HG03064 (cell line): ENCODE measurements around the gene ZNF296.
A peak's percentile ranks its signal among the peaks of the same experiment; 100 is the strongest.

Experiments used
- ATAC-seq: cut with Tn5 transposase; IDR thresholded peaks from one replicate; pipeline ENCODE4 v1.9.1; 2021; ENCODE audit warnings: low read depth; ENCODE audit not compliant: unreplicated experiment

The ZNF296 gene

GRCh38 chr19:45103508-45104319 lies 27.4 kb upstream of the ZNF296 start:
- ATAC-seq = no peak

GRCh38 chr19:45103156-45103507 lies 26.9 kb upstream of the ZNF296 start:
- ATAC-seq = no peak

DNA sequence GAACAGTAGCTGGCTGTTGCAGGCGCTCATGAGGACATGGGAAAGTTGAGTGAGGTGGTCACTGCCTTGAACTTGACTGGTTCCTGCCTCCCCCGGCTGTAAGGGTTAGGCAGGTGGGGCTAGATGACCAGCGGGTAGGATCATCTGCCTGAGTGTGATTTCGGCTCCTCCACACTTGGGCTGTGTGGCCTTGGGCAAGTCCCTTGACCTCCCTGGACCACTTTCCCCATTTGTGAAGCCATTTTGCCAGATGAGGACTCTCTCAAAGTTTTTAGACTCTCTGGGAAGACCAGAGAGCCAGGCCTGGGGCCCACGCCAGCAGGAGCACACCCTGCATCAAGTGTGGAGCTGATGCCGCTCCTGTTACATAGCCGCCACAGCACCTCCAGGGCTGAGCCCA lies 26.2 kb upstream of the ZNF296 start:
- ATAC-seq = no peak

DNA sequence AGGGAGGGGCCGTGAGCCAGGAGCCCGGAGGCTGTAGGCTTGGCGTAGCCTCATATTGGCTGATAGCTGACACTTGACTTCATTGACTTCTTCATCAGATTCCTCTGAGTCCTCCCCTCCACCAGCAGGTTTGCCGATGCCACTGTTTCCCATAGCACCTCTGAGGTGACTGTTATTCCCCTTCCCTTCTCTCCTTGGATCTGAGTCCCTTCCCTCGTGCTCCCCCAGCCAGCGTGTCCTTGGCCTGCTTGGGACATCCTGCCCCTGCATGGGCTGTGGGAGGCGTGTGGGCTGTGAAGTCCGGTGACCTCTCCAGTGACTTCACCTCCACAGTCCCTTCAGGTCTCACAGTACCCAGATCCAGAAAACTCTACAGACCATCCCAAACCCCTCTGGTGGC lies 25.5 kb upstream of the ZNF296 start:
- ATAC-seq = no peak

- ATAC-seq = no peak
Measured at GRCh38 chr19:45100846-45101252, 24.6 kb upstream of the ZNF296 start.

- ATAC-seq = no peak
Measured at GRCh38 chr19:45100201-45100600, 23.9 kb upstream of the ZNF296 start.

- no peak for ATAC-seq
Measured at GRCh38 chr19:45099467-45100191, 23.4 kb upstream of the ZNF296 start.

DNA sequence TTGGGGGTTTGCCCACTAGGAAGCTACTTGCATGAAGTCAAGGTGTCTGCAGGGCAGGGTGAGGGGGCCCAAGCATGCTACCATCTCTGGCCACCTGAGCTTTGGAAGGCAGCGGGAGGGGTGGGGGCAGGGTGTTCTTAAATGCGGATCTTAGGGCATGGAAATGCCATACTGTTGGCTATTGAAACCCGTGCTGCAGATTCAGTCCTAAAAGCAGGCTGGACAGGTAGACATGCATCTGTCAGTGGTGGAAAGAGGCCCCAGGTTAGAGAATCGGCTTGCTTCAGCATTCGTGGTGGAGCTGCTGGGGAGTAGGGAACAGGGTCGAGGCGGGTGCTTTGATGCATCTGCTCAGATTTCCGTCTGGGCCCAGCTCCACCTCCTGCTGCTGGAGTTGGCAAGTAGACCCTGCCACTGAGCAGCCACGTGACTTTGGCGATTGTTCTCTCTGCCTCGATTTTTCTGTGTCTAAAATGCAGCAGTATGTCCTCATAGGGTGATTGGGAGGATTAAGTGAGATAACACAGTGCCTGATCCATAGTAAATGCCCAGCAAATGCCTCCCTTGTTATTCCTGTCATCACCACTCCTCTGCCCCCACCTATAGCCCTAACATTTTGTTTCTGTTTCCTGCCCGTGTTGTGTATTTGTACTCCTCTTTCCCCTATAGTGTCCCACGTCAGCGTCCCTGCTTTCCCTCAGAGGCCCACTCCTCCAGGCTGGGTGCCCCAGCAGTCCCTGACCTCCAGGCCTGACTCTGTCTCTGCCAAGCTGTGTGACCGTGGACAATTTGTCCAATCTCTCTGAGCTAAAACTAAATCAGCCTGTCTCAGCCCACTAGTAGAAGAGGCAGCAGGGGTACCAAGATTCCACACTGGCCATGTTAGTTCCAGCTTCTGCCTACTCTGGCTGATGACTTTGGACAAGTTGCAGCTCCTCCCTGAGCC lies 22.5 kb upstream of the ZNF296 start:
- ATAC-seq = no peak

DNA sequence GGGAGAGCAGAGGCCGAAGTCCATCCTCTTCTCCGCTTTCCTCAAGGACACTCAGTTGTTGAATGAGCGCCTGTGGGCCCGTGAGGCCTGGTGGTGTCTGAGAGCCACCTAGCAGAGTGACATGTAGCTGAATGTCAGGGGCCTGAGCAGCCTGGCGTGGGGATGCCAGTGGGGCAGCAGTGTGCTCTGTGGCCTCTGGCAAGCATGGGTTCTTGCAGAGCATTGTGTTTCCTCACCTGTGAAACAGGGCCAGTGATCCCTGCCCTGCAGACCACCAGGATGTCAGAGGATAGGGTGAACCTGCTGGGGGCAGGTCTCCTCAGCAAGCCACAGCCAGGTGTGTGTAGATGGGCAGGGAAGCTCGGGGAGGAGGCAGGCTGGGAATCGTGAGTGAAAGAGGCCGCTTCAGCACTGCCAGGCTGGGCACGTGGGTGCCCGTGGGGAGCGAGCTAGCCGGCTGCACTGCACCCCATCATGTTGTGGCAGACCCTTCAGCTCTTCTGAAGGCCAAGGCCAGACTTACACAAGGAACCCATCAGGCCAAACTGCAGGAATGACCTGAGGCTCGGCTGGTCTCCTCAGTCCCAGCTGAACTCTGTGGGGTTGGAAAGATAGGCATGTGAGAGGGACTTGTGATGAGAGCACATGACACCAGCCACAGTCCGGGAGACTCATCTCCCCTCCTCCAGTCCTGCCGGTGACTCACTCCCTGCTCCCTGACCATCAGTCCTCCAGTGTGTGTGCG lies 21.7 kb upstream of the ZNF296 start:
- ATAC-seq = no peak

- ATAC-seq = no peak
Measured at GRCh38 chr19:45097450-45097775, 21.1 kb upstream of the ZNF296 start.

GRCh38 chr19:45096700-45097099 lies 20.4 kb upstream of the ZNF296 start:
- ATAC-seq = no peak

DNA sequence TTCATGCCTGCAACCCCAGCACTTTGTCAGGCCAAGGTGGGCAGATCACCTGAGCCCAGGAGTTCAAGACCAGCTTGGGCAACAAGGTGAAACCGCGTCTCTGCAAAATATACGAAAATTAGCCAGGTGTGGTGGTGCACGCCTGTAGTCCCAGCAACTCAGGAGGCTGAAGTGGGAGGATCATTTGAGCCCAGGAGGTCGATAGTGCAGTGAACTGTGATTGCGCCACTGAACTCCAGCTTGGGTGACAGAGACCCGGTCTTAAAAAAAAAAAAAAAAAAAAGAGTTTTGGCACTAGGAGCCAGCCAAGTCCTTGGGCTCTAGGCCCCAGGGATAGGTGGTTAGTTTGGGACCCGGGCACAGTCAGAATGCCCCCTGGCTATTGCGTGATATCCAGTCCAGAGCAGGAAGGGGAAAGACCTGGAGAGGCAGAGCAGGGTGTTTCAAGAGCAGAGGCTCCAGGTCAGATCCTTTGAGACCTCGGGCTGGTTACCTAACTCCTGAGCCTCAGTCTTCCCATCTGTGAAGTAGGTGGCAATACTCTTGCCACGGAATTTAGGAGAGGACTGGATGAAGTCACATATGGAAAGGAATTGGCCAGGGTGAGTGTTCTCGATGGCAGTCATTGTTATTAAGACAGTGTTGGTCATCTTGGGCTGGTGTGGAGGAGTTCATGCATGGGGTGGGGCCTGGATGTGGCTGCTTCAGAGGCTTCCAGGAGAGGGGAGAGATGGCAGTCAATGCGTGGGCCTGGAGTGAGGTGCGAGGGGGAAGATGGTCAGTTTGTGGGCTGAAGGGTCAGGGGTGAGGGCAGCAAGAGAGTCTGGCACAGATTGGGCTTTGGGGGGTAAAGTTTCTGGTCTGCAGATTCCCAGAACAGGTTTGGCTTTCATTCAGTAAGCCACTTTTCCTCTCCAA lies 19.5 kb upstream of the ZNF296 start:
- no peak for ATAC-seq

- ATAC-seq = no peak
Measured at GRCh38 chr19:45094707-45095106, 18.4 kb upstream of the ZNF296 start.

- ATAC-seq = no peak
Measured at GRCh38 chr19:45094137-45094536, 17.9 kb upstream of the ZNF296 start.

DNA sequence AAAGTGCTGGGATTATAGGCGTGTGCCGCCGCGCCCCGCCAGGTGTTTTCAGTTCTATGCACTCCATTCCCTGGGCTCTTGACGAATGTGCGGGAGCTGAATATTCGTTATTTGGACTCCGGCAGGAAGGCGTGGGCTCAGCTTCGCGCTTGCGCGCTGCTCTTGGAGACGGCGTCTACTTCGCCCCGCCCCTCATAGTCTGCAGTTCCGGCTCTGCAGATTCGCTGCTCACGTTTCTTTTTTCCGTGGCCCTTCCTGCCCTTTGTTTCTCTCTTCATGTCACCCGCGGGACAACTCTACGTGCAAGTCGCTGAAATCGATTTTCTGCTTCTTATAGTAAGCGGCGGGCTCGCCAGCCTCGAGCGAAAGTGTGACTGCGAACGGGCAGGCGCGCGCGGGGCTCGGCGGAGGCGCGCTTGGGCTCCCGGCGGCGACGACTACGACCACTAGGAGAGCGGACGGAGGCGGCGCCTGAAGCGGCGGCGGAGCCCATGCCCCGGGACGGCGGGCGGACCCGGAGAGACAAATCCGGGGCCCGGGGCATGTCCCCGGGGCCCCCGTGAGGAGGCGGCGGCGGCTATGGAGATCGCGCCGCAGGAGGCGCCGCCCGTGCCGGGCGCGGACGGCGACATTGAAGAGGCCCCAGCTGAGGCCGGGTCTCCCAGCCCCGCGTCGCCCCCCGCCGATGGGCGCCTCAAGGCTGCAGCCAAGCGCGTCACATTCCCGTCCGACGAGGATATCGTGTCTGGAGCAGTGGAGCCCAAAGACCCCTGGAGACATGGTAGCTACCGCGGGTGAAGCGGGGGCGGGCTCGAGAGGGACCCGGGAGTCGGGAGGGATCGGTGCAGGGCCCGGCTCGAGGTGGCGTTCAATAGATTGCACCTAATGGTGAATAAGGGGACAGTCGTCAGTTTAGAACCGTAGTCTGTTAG lies 16.7 kb upstream of the ZNF296 start, which contains the start of gene PPP1R37:
TSS of gene PPP1R37 (plus strand) at position 433 of the 932 bp plus-strand sequence. CDS start at position 580, 147 bp downstream.
- peak; percentile 50 for ATAC-seq

DNA sequence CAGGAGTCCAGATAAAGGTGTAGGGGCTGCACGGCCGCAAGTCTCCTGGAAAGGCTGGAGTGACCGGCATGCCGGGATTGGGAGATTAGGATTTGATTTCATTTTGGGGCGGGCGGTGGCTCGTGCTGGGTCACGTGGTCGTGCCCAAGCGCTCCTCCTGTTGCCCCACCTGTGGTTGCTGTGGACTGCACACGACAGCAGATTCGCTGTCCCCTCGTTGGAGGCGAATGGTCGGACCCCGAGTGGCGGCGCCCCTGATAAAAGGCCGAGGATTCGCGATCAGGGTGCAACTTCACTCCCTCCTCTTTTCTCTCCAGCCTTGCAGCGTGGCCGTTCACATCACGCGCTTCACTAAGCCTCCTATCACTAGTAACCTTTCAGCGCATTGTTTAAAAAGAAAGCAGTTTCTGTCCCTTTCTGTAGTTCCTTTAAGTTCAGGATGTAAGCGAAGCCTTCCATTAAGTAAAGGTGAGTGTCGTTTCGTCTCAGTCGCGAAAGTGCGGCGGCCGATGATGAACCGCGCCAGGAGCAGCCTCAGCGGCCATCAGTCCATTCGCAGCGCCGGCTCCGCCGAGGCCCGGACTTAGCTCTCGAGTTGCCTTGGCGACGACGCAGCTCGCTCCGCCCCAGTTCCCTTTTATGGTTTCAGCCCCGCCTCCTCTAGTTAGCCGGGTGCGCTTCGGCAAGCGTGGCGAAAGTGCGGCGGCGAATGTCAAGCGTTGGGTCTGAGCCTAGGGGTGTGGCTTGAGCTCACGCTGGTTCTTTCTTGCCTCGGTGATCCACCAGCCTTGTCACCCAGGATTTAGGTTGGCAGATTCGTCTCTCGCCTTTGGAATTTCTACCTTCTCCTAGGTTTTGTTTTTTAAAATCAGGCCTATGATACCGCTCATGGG lies 15.0 kb upstream of the ZNF296 start:
- no peak for ATAC-seq

DNA sequence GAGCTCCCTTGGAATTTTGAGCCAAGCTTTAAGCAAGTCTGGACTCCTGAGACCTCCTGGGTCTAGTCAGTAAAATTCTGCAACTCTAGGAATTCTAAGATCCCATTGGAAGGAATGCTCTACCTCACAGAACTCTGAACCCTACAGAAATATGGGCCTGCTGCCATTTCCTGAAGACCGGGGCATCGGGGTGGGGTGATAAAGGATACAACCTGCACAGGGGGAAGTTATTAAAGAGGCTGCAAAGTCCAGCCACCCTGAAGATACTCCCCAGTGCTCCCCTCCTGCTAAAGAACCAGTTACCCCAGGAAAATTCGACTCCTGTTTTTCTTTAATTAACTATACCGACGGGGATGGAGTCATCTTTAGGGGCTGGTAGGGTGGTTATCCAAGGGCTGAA lies 14.3 kb upstream of the ZNF296 start:
- ATAC-seq = no peak
